ENCODE results near the gene CNTNAP2.

CNTNAP2 gene

GRCh38 chr7:147992698-147993097, 1876.1 kb downstream of the CNTNAP2 start:
- TF ChIP-seq CTCF (conservative IDR thresholded peaks at IDR 0.05; ENCODE audit: control insufficient read depth, insufficient read depth, low read depth, low read length): no peak
- no peak for DNase-seq (ENCODE audit: low read depth)
- H3K4me3 ChIP-seq (ENCODE audit: control insufficient read depth, low read depth, low read length): no peak overlapping the region

- no peak overlapping the region for H3K4me3 ChIP-seq (ENCODE audit: control insufficient read depth, low read depth, low read length)
- no peak for DNase-seq (ENCODE audit: low read depth)
- no peak for TF ChIP-seq CTCF (conservative IDR thresholded peaks at IDR 0.05; ENCODE audit: control insufficient read depth, insufficient read depth, low read depth, low read length)
Observed at GRCh38 chr7:147997636-147998035, 1881.0 kb downstream of the CNTNAP2 start.

GRCh38 chr7:147999962-148000361, 1883.4 kb downstream of the CNTNAP2 start:
- DNase-seq (ENCODE audit: low read depth): no peak
- no peak overlapping the region for H3K4me3 ChIP-seq (ENCODE audit: control insufficient read depth, low read depth, low read length)
- no peak for TF ChIP-seq CTCF (conservative IDR thresholded peaks at IDR 0.05; ENCODE audit: control insufficient read depth, insufficient read depth, low read depth, low read length)

GRCh38 chr7:148011753-148012152, 1895.2 kb downstream of the CNTNAP2 start:
- no peak for DNase-seq (ENCODE audit: low read depth)
- H3K4me3 ChIP-seq (ENCODE audit: control insufficient read depth, low read depth, low read length): no peak overlapping the region
- TF ChIP-seq CTCF (conservative IDR thresholded peaks at IDR 0.05; ENCODE audit: control insufficient read depth, insufficient read depth, low read depth, low read length): no peak

GRCh38 chr7:148014001-148014400, 1897.4 kb downstream of the CNTNAP2 start:
- DNase-seq (ENCODE audit: low read depth): no peak
- no peak for TF ChIP-seq CTCF (conservative IDR thresholded peaks at IDR 0.05; ENCODE audit: control insufficient read depth, insufficient read depth, low read depth, low read length)
- no peak overlapping the region for H3K4me3 ChIP-seq (ENCODE audit: control insufficient read depth, low read depth, low read length)

- no peak for TF ChIP-seq CTCF (conservative IDR thresholded peaks at IDR 0.05; ENCODE audit: control insufficient read depth, insufficient read depth, low read depth, low read length)
Observed at GRCh38 chr7:148014541-148014940, 1897.9 kb downstream of the CNTNAP2 start.

GRCh38 chr7:148017126-148017525, 1900.5 kb downstream of the CNTNAP2 start:
- DNase-seq (ENCODE audit: low read depth): no peak
- H3K4me3 ChIP-seq (ENCODE audit: control insufficient read depth, low read depth, low read length): no peak overlapping the region
- TF ChIP-seq CTCF (conservative IDR thresholded peaks at IDR 0.05; ENCODE audit: control insufficient read depth, insufficient read depth, low read depth, low read length): no peak

More at GRCh38 chr7:148014541-148014940, 1897.9 kb downstream of the CNTNAP2 start:
- no peak for DNase-seq (ENCODE audit: low read depth)
- no peak overlapping the region for H3K4me3 ChIP-seq (ENCODE audit: control insufficient read depth, low read depth, low read length)

Measured in fibroblast of mammary gland (primary cell).